ENCODE data around the gene VOPP1. TPM values are rescaled to one million over a fixed set of nuclear protein-coding genes. Genes with fewer than 3 reads are reported as not detected.
"Not testable (repeated sequence)": the region's sequence is repeated elsewhere in the genome, so short reads cannot be mapped to it uniquely, and the experiment has no call there.

VOPP1 gene
- polyA plus RNA-seq, 1 experiment, result 88.4 TPM

GRCh38 chr7:55588976-55589604 lies 16.8 kb upstream of the VOPP1 start:
- POLR2A ChIA-PET, result no interaction called here
- peaks cover 4% of the 10 kb centered on the region; the same call in 1 of the 2 replicates for H3K9me3 ChIP-seq (ENCODE audit: control insufficient read depth, insufficient read depth, low read length)
- DNase-seq (ENCODE audit: low read depth, low spot score), result no peak
- CTCF ChIA-PET, result no interaction called here
- H3K4me3 ChIP-seq (ENCODE audit: low read depth, low read length), result no peak overlapping the region
- H3K27ac ChIP-seq (ENCODE audit: low read depth, low read length), result no peak overlapping the region
- peaks cover 26% of the 10 kb centered on the region for H3K27me3 ChIP-seq (ENCODE audit: control insufficient read depth, insufficient read depth, low read length)
- TF ChIP-seq, protein P1, sequence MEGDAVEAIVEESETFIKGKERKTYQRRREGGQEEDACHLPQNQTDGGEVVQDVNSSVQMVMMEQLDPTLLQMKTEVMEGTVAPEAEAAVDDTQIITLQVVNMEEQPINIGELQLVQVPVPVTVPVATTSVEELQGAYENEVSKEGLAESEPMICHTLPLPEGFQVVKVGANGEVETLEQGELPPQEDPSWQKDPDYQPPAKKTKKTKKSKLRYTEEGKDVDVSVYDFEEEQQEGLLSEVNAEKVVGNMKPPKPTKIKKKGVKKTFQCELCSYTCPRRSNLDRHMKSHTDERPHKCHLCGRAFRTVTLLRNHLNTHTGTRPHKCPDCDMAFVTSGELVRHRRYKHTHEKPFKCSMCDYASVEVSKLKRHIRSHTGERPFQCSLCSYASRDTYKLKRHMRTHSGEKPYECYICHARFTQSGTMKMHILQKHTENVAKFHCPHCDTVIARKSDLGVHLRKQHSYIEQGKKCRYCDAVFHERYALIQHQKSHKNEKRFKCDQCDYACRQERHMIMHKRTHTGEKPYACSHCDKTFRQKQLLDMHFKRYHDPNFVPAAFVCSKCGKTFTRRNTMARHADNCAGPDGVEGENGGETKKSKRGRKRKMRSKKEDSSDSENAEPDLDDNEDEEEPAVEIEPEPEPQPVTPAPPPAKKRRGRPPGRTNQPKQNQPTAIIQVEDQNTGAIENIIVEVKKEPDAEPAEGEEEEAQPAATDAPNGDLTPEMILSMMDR (IDR thresholded peaks at IDR 0.05; ENCODE audit: low read depth, low read length), result no peak

DNA sequence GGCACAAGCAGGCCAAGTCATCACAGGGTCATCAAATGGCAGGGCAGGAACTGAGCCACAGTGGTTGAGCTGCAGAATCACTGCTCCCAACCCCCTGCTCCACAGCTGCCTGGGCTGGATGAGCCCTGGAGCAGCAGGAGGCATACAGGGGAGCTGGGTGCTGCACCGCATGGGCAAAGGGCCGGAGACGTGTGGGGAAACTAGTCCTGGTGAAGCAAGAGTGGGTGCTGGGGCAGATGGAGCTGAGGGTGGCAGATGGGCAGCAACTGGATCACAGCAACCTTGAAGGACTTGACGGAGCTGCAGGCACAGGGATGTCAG lies 16.0 kb upstream of the VOPP1 start:
- CTCF ChIA-PET, result no interaction called here
- H3K27me3 ChIP-seq (ENCODE audit: control insufficient read depth, insufficient read depth, low read length), result peaks cover 26% of the 10 kb centered on the region
- no peak overlapping the region for H3K4me3 ChIP-seq (ENCODE audit: low read depth, low read length)
- TF ChIP-seq, protein P1 (IDR thresholded peaks at IDR 0.05; ENCODE audit: low read depth, low read length), result no peak
- no peak for DNase-seq (ENCODE audit: low read depth, low spot score)
- H3K9me3 ChIP-seq (ENCODE audit: control insufficient read depth, insufficient read depth, low read length), result no peaks in the 10 kb centered on the region
- no peak overlapping the region for H3K27ac ChIP-seq (ENCODE audit: low read depth, low read length)
- POLR2A ChIA-PET, result no interaction called here

DNA sequence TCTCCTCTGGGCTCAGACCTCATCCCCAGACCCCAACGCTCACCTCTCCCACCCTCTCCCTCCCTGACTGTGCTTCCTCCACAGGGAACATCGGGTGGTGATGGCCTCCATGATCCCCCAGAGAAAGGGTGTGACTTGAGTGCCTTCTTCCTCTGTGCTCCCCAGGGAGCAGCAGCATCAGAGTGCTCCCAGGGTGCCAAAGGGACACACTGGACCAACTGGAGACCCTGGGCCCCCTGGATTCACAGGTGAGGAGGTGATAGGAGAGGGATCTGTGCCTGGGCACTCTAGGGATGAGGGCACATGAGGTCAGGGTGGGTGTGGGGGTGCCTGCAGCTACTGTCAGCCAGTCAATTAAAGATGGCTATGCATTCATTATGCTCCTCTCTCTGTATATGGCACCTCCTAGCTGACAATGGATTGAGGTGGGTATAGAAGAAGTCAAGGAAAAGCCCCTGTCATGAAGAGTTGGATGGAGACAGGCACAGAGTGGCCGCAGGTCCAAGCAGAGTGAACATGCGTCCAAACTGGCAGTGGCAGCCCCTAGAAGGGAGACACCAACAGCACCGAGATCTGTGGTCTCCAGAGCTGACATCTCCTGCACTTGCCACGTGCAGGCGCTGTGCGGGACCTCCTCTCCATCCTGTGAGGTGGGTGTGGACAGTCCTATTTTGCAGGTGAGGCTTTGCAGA lies 15.5 kb upstream of the VOPP1 start:
- DNase-seq (ENCODE audit: low read depth, low spot score), result no peak
- ChIA-PET POLR2A (no interaction called here), CTCF (no interaction called here)
- Histone ChIP-seq H3K9me3 (ENCODE audit: control insufficient read depth, insufficient read depth, low read length) (peaks cover 1% of the 10 kb centered on the region; the same call in 1 of the 2 replicates), H3K4me3 (ENCODE audit: low read depth, low read length) (no peak overlapping the region), H3K27me3 (ENCODE audit: control insufficient read depth, insufficient read depth, low read length) (peaks cover 26% of the 10 kb centered on the region), H3K27ac (ENCODE audit: low read depth, low read length) (no peak overlapping the region)
- TF ChIP-seq, protein P1 (IDR thresholded peaks at IDR 0.05; ENCODE audit: low read depth, low read length), result no peak

DNA sequence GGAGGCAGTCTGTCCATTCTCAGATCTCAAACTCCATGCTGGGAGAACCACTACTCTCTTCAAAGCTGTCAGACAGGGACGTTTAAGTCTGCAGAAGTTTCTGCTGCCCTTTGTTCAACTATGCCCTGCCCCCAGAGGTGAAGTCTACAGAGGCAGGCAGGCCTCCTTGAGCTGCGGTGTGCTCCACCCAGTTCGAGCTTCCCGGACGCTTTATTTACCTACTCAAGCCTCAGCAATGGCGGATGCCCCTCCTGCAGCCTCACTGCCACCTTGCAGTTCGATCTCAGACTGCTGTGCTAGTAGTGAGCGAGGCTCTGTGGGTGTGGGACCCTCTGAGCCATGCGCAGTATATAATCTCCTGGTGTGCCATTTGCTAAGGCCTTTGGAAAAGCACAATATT lies 10.4 kb upstream of the VOPP1 start:
- H3K9me3 ChIP-seq (ENCODE audit: control insufficient read depth, insufficient read depth, low read length); H3K4me3 ChIP-seq (ENCODE audit: low read depth, low read length); DNase-seq (ENCODE audit: low read depth, low spot score); POLR2A ChIA-PET; H3K27ac ChIP-seq (ENCODE audit: low read depth, low read length); H3K27me3 ChIP-seq (ENCODE audit: control insufficient read depth, insufficient read depth, low read length); CTCF ChIA-PET: not testable (repeated sequence)

DNA sequence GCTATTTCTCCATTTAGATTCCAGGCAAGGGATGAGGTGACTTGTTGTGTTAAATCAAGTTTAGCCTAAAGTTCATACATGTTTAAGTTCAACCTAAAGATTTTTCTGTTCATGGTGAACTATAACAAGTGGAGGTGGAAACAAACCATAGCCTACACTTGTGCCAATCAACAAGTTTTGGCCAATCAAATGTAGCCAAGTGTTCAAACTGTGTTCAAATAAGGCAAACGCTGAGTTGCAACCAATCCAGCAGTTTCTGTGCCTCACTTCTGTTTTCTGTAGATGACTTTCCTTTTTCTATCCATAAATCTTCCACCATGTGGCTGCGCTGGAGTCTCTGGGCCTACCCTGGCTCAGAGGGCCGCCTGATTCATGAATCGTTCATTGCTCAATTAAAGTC lies 4.5 kb upstream of the VOPP1 start:
- DNase-seq (ENCODE audit: low read depth, low spot score), result no peak
- ChIA-PET CTCF (no interaction called here), POLR2A (no interaction called here)
- H3K4me3 ChIP-seq (ENCODE audit: low read depth, low read length), result no peak overlapping the region
- no peaks in the 10 kb centered on the region; the same call in 1 of the 2 replicates for H3K9me3 ChIP-seq (ENCODE audit: control insufficient read depth, insufficient read depth, low read length)
- H3K27me3 ChIP-seq (ENCODE audit: control insufficient read depth, insufficient read depth, low read length), result no peaks in the 10 kb centered on the region
- H3K27ac ChIP-seq (ENCODE audit: low read depth, low read length), result no peak overlapping the region
- TF ChIP-seq, protein P1 (IDR thresholded peaks at IDR 0.05; ENCODE audit: low read depth, low read length), result no peak
